Raji (cell line): ENCODE results near the gene SLFN12L.

Experiments
- POLR2A ChIP-seq: IDR thresholded peaks from 2 replicates; pipeline ENCODE4 v1.6.1; 2011; ENCODE audit warnings: low read depth, low read length, control low read depth; ENCODE audit not compliant: insufficient read depth

The SLFN12L gene

GRCh38 chr17:35537601-35538141, at the start of gene SLFN12L:
TSS of gene SLFN12L (minus strand) at chr17:35537678. CDS start at chr17:35522364, 15,314 bp downstream.
- TF ChIP-seq POLR2A, result no peak

- no peak for TF ChIP-seq POLR2A
Observed at GRCh38 chr17:35586569-35587073, 49.1 kb upstream of the SLFN12L start.

GRCh38 chr17:35584061-35584460, 46.6 kb upstream of the SLFN12L start:
- no peak for TF ChIP-seq POLR2A

GRCh38 chr17:35578929-35579432, 41.5 kb upstream of the SLFN12L start:
- no peak for TF ChIP-seq POLR2A

- peak; percentile 89 for TF ChIP-seq POLR2A
Observed at GRCh38 chr17:35578197-35578928, 40.9 kb upstream of the SLFN12L start, which contains the start of gene PEX12. TSS of gene PEX12 (minus strand) at chr17:35578571. CDS start at chr17:35578021, 550 bp downstream.

- no peak for TF ChIP-seq POLR2A
Observed at GRCh38 chr17:35577830-35578196, 40.3 kb upstream of the SLFN12L start.

GRCh38 chr17:35575759-35576158, 38.3 kb upstream of the SLFN12L start:
- no peak for TF ChIP-seq POLR2A

GRCh38 chr17:35569405-35569804, 31.9 kb upstream of the SLFN12L start:
- TF ChIP-seq POLR2A, result no peak

- TF ChIP-seq POLR2A, result no peak
Observed at GRCh38 chr17:35568561-35568960, 31.1 kb upstream of the SLFN12L start.

- no peak for TF ChIP-seq POLR2A
Observed at GRCh38 chr17:35566968-35567367, 29.5 kb upstream of the SLFN12L start.

GRCh38 chr17:35560703-35561102, 23.2 kb upstream of the SLFN12L start, which contains the start of gene SLFN14:
TSS of gene SLFN14 (minus strand) at chr17:35560819. CDS start at chr17:35558062, 2,757 bp downstream.
- no peak for TF ChIP-seq POLR2A

GRCh38 chr17:35559495-35560210, 22.2 kb upstream of the SLFN12L start:
- TF ChIP-seq POLR2A, result no peak

GRCh38 chr17:35557353-35557752, 19.9 kb upstream of the SLFN12L start:
- no peak for TF ChIP-seq POLR2A

- TF ChIP-seq POLR2A, result no peak
Observed at GRCh38 chr17:35555691-35556090, 18.2 kb upstream of the SLFN12L start.

GRCh38 chr17:35554668-35555067, 17.2 kb upstream of the SLFN12L start:
- TF ChIP-seq POLR2A, result no peak
